Progenitor cell of endocrine pancreas (in vitro differentiated cells): ENCODE data around the gene YTHDF1. TPM values are rescaled to one million over a fixed set of nuclear protein-coding genes. Genes with fewer than 3 reads are reported as not detected.
A peak's percentile ranks its signal among the peaks of the same experiment; 100 is the strongest.
"Not testable (repeated sequence)": the region's sequence is repeated elsewhere in the genome, so short reads cannot be mapped to it uniquely, and the experiment has no call there.

Experiments used
- DNase-seq: peaks from one replicate; pipeline ENCODE4 v3.0.0; 2021; ENCODE audit warnings: low spot score; ENCODE audit not compliant: unreplicated experiment
- H3K27ac Mint-ChIP-seq: 2 replicates; pipeline ENCODE4 v1.8.0; 2021; ENCODE audit warnings: mild to moderate bottlenecking, moderate library complexity, mixed read lengths
- H3K27me3 Mint-ChIP-seq: 2 replicates; pipeline ENCODE4 v1.8.0; 2021; ENCODE audit warnings: mixed read lengths
- H3K36me3 Mint-ChIP-seq: 2 replicates; pipeline ENCODE4 v1.8.0; 2022; ENCODE audit warnings: mixed read lengths; ENCODE audit not compliant: insufficient read depth
- H3K4me1 Mint-ChIP-seq: 2 replicates; pipeline ENCODE4 v1.8.0; 2021; ENCODE audit warnings: low read depth, mixed read lengths
- H3K4me3 Mint-ChIP-seq: 2 replicates; pipeline ENCODE4 v1.8.0; 2021; ENCODE audit warnings: low read depth, mild to moderate bottlenecking, moderate library complexity, mixed read lengths
- H3K9me3 Mint-ChIP-seq: 2 replicates; pipeline ENCODE4 v1.8.0; 2021; ENCODE audit warnings: low read depth, mixed read lengths
- total RNA-seq: library from RNA; stranded (reverse); gene quantifications from 2 replicates; pipeline ENCODE4 v1.2.1, GENCODE V29; 2021
- TF ChIP-seq, protein P1 (sequence below): fragments of 200-600 bp; sonication (generic); IDR thresholded peaks from one replicate; pipeline ENCODE4 v1.5.0; 2021; ENCODE audit warnings: antibody characterized with exemption, mild to moderate bottlenecking; ENCODE audit not compliant: unreplicated experiment

Gene YTHDF1
- total RNA-seq, 1 donor from 2014 or later: 53.8 TPM

DNA sequence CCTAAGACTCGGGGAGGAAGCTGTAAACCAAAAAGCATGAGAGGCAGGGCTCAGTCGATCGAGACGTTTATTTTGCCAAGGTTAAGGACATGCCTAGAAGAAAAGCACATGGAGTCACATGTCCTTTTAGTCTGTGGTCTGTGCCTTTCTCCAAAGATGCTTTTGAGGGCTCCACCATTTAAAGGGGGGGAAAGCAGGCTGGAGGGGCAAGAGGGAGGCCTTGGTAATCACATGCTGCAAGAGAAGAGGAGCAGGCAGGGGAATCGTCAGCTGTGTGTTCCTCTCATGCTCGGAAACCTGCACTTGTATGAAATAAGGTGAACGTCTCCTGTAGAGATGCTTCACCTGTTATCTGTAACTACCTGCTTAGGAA is 9.1 kb upstream of the YTHDF1 start:
- no peak for DNase-seq
- Mint-ChIP-seq H3K36me3 (no peaks in the 10 kb centered on the region), H3K4me3 (no peak overlapping the region), H3K4me1 (no peaks in the 10 kb centered on the region), H3K27ac (no peak overlapping the region), H3K27me3 (peaks cover 29% of the 10 kb centered on the region), H3K9me3 (no peaks in the 10 kb centered on the region)
- TF ChIP-seq, protein P1, sequence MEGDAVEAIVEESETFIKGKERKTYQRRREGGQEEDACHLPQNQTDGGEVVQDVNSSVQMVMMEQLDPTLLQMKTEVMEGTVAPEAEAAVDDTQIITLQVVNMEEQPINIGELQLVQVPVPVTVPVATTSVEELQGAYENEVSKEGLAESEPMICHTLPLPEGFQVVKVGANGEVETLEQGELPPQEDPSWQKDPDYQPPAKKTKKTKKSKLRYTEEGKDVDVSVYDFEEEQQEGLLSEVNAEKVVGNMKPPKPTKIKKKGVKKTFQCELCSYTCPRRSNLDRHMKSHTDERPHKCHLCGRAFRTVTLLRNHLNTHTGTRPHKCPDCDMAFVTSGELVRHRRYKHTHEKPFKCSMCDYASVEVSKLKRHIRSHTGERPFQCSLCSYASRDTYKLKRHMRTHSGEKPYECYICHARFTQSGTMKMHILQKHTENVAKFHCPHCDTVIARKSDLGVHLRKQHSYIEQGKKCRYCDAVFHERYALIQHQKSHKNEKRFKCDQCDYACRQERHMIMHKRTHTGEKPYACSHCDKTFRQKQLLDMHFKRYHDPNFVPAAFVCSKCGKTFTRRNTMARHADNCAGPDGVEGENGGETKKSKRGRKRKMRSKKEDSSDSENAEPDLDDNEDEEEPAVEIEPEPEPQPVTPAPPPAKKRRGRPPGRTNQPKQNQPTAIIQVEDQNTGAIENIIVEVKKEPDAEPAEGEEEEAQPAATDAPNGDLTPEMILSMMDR: no peak

DNA sequence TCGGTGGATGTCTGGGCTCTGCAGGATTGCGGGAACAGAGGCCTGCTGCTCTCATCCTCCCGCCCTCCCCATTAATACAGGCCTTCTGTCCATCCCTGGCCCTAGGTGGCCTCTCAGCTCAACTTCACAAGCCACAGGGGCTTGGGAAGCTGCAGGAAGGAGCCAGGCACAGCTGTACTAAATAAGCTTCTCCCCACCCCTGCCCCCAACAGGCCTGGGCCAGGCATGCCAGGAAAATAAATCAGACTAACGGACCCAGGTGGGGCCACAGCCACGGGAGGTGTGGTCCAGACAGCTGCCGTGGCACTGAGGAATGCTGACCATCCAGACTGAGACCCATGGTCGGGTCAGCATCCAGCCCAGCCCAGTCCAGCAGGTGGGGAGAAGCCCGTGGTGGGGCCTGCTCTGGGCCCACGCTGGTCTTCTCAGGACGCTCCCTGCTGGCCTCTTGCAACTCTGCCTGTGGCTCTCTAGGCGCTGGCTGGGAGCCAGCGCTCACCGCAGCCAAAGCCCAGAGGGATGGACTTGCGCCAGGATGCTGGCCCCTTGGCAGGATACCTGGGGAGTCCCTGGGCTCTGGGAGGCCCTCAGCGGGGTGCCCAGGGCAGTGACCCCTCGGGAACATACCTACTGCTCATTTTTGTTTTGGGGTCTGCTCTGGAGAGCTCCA is 8.6 kb upstream of the YTHDF1 start:
- Mint-ChIP-seq H3K4me3 (no peak overlapping the region), H3K36me3 (no peaks in the 10 kb centered on the region), H3K27me3 (peaks cover 25% of the 10 kb centered on the region), H3K4me1 (no peaks in the 10 kb centered on the region), H3K9me3 (no peaks in the 10 kb centered on the region), H3K27ac (no peak overlapping the region)
- TF ChIP-seq, protein P1: no peak
- no peak for DNase-seq

DNA sequence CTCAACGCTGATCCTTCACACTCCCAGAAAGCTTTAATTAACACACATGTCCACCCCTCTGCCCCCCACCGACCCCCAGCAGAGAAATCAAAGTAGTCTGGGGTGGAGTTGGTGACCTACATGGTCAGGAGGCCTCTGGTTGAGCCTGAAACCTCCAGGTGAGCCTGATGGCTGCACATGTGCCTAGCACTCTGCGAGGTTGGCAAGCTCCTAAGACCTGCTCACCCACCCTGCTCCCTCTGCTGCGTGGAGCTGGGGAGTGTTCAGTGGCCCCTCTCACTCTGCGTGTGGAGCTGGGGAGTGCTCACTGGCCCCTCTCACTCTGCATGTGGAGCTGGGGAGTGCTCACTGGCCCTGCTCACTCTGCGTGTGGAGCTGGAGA is 7.9 kb upstream of the YTHDF1 start:
- Mint-ChIP-seq H3K4me1 (no peaks in the 10 kb centered on the region), H3K27ac (no peak overlapping the region), H3K9me3 (no peaks in the 10 kb centered on the region), H3K4me3 (no peak overlapping the region), H3K36me3 (no peaks in the 10 kb centered on the region), H3K27me3 (peaks cover 19% of the 10 kb centered on the region)
- no peak for DNase-seq
- TF ChIP-seq, protein P1: no peak

DNA sequence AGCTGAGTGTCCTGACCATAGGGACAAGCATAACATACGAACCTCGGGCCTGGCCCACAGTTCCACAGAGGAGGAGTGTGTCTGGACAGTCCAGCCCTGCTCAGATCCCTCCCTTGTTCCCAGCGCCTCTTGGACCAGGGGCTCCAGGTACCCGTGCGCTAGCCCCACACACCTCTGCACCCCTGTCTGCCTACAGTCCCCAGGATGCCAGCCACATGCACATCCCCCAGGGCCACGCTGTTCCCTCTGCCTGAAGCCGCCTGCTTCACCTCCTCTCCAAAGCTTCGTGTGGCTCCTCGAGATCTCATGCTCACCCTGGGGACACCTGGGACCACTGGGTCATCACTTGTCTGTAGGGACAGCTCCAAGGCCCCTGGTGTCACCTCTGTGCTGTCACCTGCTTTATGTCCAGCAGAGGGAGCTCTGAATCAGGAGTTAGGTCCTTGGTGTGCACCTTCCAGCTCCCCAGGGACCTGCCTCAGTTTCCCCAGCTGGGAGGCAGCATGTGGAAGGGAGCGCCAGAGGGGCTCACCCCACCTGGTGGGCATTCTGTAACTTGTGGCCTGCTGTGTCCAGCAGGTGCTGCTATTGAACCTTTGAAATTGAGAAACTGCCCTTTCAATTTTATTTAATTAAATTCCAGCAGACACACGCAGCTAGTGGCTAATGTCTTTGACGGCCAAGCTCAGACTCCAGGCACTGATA is 7.3 kb upstream of the YTHDF1 start:
- Mint-ChIP-seq H3K9me3 (no peaks in the 10 kb centered on the region), H3K4me1 (no peaks in the 10 kb centered on the region), H3K27me3 (peaks cover 19% of the 10 kb centered on the region), H3K36me3 (no peaks in the 10 kb centered on the region), H3K27ac (no peak overlapping the region), H3K4me3 (no peak overlapping the region)
- no peak for DNase-seq
- TF ChIP-seq, protein P1: peak; percentile 75

DNA sequence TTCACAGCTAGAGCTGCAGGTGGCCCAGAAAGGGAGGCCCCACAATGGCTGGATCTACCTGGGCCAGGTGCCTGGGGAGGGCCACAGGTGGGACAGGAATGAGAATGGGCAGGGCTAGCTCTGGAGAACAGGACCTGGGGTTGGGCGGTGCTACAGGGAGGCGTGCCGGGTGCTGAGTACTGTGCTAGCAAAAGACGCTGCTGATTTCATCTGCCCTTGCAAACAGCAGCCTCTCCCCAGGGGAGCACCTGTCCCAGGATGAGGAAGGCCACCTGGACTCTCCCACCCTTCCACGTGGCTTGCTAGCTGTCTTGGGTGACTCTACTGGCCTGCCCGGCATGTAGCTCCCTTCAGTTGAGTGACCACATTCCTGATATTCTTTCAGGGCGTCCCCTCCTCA is 6.6 kb upstream of the YTHDF1 start:
- H3K27ac Mint-ChIP-seq: no peak overlapping the region
- no peaks in the 10 kb centered on the region for H3K4me1 Mint-ChIP-seq
- H3K9me3 Mint-ChIP-seq: no peaks in the 10 kb centered on the region
- no peaks in the 10 kb centered on the region for H3K36me3 Mint-ChIP-seq
- TF ChIP-seq, protein P1: no peak
- no peak overlapping the region for H3K4me3 Mint-ChIP-seq
- DNase-seq: no peak
- H3K27me3 Mint-ChIP-seq: peaks cover 19% of the 10 kb centered on the region

DNA sequence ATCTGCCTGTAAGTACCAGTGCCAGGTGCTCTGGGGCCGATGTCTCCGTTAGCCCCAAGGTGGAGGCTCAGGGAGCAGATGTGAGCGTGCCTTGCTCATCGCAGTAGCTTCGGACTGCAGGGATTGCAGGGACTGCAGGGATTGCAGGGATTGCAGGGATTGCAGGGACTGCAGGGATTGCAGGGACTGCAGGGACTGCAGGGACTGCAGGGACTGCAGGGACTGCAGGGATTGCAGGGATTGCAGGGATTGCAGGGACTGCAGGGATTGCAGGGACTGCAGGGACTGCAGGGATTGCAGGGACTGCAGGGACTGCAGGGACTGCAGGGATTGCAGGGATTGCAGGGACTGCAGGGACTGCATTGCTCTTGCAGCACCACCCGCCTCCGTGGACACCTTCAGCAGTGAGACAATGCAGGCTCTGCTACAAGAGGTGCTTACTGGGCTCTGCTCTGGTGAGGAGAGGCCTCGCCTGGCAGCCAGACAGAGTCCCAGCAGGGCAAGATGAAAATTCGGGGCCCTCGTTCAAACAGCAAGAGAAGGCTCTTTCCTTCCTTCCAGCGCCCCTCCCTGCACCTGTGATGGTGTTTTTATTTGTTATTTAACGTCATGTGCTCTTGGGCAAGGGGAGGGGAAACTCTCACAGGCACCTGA is 5.6 kb upstream of the YTHDF1 start:
- H3K36me3 Mint-ChIP-seq, DNase-seq, H3K9me3 Mint-ChIP-seq, H3K27ac Mint-ChIP-seq, H3K4me3 Mint-ChIP-seq, H3K4me1 Mint-ChIP-seq: not testable (repeated sequence)
- peaks cover 19% of the 10 kb centered on the region for H3K27me3 Mint-ChIP-seq
